Keratinocyte (primary cell): Measurements from ENCODE around the gene PARP4.

Experiments
- EZH2 ChIP-seq: IDR thresholded peaks from one replicate; pipeline ENCODE4 v1.6.1; 2012; ENCODE audit warnings: inconsistent platforms, mild to moderate bottlenecking, low read length, moderate library complexity
- TF ChIP-seq, protein P1 (sequence below), 3 experiments: IDR thresholded peaks in 1 of 3; conservative IDR thresholded peaks in 1 of 3; optimal IDR thresholded peaks in 1 of 3; 2 replicates in 2 of 3; 3 replicates in 1 of 3; pipeline versions ENCODE3 to v1.5.1; 2011; ENCODE audit warnings: low read length in 3 of 3, mild to moderate bottlenecking in 3 of 3, moderate library complexity in 2 of 3, control low read depth in 1 of 3, inconsistent platforms in 1 of 3; ENCODE audit not compliant: insufficient read depth in 2 of 3; ENCODE audit errors: extremely low read depth in 1 of 3

DNA sequence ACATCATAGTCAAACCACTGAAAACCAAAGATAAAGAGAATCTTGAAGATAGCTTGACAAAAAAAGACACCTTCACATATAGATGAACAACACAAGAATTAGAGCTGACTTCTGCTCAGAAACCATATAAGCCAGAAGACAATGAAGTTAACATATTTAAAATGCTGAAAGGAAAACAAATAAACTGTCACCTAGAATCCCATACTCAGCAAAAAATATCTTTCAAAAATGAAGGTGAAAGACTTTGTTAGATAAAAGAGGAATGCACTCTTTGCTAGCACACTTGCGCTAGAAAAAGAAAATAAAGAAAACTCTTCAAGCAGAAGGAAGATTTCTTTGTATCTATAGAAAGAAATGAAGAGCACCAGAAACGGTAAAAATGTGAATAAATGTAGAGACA is 49.5 kb downstream of the PARP4 start:
- TF ChIP-seq, protein P1, sequence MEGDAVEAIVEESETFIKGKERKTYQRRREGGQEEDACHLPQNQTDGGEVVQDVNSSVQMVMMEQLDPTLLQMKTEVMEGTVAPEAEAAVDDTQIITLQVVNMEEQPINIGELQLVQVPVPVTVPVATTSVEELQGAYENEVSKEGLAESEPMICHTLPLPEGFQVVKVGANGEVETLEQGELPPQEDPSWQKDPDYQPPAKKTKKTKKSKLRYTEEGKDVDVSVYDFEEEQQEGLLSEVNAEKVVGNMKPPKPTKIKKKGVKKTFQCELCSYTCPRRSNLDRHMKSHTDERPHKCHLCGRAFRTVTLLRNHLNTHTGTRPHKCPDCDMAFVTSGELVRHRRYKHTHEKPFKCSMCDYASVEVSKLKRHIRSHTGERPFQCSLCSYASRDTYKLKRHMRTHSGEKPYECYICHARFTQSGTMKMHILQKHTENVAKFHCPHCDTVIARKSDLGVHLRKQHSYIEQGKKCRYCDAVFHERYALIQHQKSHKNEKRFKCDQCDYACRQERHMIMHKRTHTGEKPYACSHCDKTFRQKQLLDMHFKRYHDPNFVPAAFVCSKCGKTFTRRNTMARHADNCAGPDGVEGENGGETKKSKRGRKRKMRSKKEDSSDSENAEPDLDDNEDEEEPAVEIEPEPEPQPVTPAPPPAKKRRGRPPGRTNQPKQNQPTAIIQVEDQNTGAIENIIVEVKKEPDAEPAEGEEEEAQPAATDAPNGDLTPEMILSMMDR (optimal IDR thresholded peaks at IDR 0.05 in 1 of 3, IDR thresholded peaks at IDR 0.05 in 1 of 3, conservative IDR thresholded peaks at IDR 0.05 in 1 of 3; ENCODE audit: extremely low read depth in 1 of 3, insufficient read depth in 2 of 3, low read length in 3 of 3) = no peak
- no peak for TF ChIP-seq EZH2
